ENCODE measurements around the gene SLC39A11.

- TF ChIP-seq FOSL1 (IDR thresholded peaks at IDR 0.05; ENCODE audit: low read depth) (no peak), CTCF (IDR thresholded peaks at IDR 0.05 in 2 of 3, conservative IDR thresholded peaks at IDR 0.05 in 1 of 3; ENCODE audit: borderline replicate concordance in 1 of 3, insufficient read depth in 1 of 3, low read depth in 2 of 3, low read length in 2 of 3) (no peak), POLR2AphosphoS5 (IDR thresholded peaks at IDR 0.05; ENCODE audit: low read depth, low read length) (no peak), MAX (IDR thresholded peaks at IDR 0.05) (no peak), CEBPB (IDR thresholded peaks at IDR 0.05; ENCODE audit: low read depth) (no peak)
Measured at GRCh38 chr17:72660274-72661115, 432.0 kb downstream of the SLC39A11 start.
